Activated T-helper 17 cell treated with anti-CD3 and anti-CD28 coated beads, Interleukin-2, amount 50 U/mL, for 72 hours (primary cell): ENCODE data around the gene LETM1. TPM values are rescaled to one million over a fixed set of nuclear protein-coding genes. Genes with fewer than 3 reads are reported as not detected.

Experiments used
- ATAC-seq: fragments of 150-1000 bp; cut with Tn5 transposase; replicated peaks from 2 replicates; pipeline ENCODE4 v1.10.0; 2021; ENCODE audit warnings: mild to moderate bottlenecking, moderate library complexity
- H3K27ac Mint-ChIP-seq: one replicate; pipeline ENCODE4 v1.8.0; 2022; ENCODE audit warnings: mixed read lengths
- H3K27me3 Mint-ChIP-seq: one replicate; pipeline ENCODE4 v1.8.0; 2022; ENCODE audit warnings: mixed read lengths
- H3K36me3 Mint-ChIP-seq: one replicate; pipeline ENCODE4 v1.8.0; 2022; ENCODE audit warnings: low read depth, mild to moderate bottlenecking, mixed read lengths
- H3K4me1 Mint-ChIP-seq: one replicate; pipeline ENCODE4 v1.8.0; 2022; ENCODE audit warnings: mixed read lengths
- H3K4me3 Mint-ChIP-seq: one replicate; pipeline ENCODE4 v1.8.0; 2022; ENCODE audit warnings: mild to moderate bottlenecking, mixed read lengths
- H3K9me3 Mint-ChIP-seq: one replicate; pipeline ENCODE4 v1.8.0; 2022; ENCODE audit warnings: mixed read lengths
- total RNA-seq, 2 donors: library from RNA; stranded (reverse); gene quantifications; one replicate each; pipeline ENCODE4 v1.2.3, GENCODE V29; 2022

Gene LETM1
- total RNA-seq, 2 donors from 2014 or later, result 21.3 to 71.0 TPM

DNA sequence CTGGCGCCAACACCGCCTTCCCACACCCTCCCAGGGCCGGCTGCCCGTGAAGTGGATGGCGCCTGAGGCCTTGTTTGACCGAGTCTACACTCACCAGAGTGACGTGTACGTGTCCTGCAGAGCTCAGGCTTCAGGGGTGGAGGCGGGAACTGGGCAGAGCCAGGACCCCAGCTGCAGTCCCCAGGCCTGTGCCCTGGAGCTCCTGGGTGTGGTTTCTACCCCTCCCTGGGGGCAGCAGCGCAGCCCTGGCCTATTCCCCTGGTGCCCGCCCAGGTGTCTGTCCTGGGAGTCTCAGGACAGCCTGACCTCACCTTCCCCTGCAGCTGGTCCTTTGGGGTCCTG lies 49.8 kb downstream of the LETM1 start:
- no peak for ATAC-seq
- no peaks in the 10 kb centered on the region for H3K27me3 Mint-ChIP-seq
- no peaks in the 10 kb centered on the region for H3K4me1 Mint-ChIP-seq
- no peaks in the 10 kb centered on the region for H3K36me3 Mint-ChIP-seq
- no peak overlapping the region for H3K4me3 Mint-ChIP-seq
- no peak overlapping the region for H3K27ac Mint-ChIP-seq
- no peaks in the 10 kb centered on the region for H3K9me3 Mint-ChIP-seq

GRCh38 chr4:1805493-1806222 lies 50.3 kb downstream of the LETM1 start:
- H3K27me3 Mint-ChIP-seq, result no peaks in the 10 kb centered on the region
- no peak overlapping the region for H3K27ac Mint-ChIP-seq
- no peak for ATAC-seq
- H3K9me3 Mint-ChIP-seq, result no peaks in the 10 kb centered on the region
- H3K36me3 Mint-ChIP-seq, result no peaks in the 10 kb centered on the region
- no peaks in the 10 kb centered on the region for H3K4me1 Mint-ChIP-seq
- no peak overlapping the region for H3K4me3 Mint-ChIP-seq

GRCh38 chr4:1804638-1805492 lies 51.1 kb downstream of the LETM1 start:
- Mint-ChIP-seq H3K27ac (no peak overlapping the region), H3K4me1 (no peaks in the 10 kb centered on the region), H3K4me3 (no peak overlapping the region), H3K27me3 (no peaks in the 10 kb centered on the region), H3K9me3 (no peaks in the 10 kb centered on the region), H3K36me3 (no peaks in the 10 kb centered on the region)
- no peak for ATAC-seq

DNA sequence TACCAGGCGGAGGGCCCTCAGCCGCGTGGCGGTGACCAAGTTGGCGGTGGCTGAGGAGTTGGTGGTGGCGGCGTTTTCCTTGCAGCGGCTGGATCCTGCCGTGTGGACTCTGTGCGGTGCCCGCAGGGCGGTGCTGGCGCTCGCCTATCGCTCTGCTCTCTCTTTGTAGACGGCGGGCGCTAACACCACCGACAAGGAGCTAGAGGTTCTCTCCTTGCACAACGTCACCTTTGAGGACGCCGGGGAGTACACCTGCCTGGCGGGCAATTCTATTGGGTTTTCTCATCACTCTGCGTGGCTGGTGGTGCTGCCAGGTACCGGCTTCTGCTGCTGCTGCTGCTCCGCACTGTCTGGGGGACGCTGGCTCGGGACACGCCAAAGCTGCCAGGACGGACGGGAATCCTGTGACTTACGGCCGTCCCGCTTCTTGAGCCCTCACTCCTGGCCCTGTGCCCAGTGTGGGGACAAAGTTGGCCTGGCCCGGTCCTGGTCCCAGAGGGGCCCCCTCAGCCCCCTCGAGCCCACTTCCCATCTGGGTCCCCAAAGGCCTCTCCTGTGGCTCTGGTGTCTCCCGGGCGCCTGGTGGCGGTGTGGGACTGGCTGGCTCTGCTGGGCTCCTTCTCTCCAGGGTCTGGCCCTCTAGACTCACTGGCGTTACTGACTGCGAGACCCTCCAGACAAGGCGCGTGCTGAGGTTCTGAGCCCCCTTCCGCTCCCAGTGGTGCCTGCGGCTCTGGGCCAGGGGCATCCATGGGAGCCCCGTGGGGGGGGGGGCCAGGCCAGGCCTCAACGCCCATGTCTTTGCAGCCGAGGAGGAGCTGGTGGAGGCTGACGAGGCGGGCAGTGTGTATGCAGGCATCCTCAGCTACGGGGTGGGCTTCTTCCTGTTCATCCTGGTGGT lies 52.2 kb downstream of the LETM1 start:
- no peak for ATAC-seq
- no peak overlapping the region for H3K27ac Mint-ChIP-seq
- H3K4me3 Mint-ChIP-seq, result no peak overlapping the region
- H3K36me3 Mint-ChIP-seq, result no peaks in the 10 kb centered on the region
- H3K4me1 Mint-ChIP-seq, result no peaks in the 10 kb centered on the region
- no peaks in the 10 kb centered on the region for H3K9me3 Mint-ChIP-seq
- H3K27me3 Mint-ChIP-seq, result peaks cover 1% of the 10 kb centered on the region

DNA sequence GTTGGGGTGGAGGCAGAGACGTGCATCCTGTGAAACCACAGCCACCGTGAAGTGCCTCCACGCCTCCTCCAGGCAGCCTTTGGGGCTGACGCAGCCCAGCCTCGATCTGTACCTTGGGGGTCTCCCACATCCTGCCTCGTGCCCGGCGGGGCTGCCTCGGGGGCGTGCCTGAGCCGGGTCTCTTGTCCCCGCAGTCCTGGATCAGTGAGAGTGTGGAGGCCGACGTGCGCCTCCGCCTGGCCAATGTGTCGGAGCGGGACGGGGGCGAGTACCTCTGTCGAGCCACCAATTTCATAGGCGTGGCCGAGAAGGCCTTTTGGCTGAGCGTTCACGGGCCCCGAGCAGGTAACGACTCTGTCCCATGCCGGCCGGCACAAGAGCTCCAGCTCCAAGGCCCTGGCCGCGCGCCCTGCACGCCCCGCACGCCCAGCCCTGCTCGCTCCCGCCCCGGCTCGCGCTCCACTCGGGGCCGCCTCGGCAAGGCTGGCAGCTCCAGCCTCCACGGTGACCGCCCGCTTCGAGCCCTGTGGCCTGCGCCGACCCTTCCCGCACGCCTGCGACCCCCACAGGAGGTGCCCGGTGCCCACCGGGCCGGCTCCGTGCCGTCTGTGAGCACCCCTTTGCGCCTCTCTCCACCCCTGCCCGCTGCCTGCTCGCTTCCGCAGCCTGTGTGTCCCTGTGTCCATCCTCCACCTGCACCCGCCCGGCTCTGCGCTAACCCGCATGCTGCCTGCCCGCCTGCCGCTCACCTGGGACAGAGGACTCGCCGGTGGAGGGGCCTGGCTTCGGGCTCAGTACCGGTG lies 53.0 kb downstream of the LETM1 start:
- Mint-ChIP-seq H3K36me3 (no peaks in the 10 kb centered on the region), H3K27me3 (peaks cover 5% of the 10 kb centered on the region), H3K4me3 (no peak overlapping the region), H3K9me3 (no peaks in the 10 kb centered on the region), H3K27ac (no peak overlapping the region), H3K4me1 (no peaks in the 10 kb centered on the region)
- ATAC-seq, result no peak

DNA sequence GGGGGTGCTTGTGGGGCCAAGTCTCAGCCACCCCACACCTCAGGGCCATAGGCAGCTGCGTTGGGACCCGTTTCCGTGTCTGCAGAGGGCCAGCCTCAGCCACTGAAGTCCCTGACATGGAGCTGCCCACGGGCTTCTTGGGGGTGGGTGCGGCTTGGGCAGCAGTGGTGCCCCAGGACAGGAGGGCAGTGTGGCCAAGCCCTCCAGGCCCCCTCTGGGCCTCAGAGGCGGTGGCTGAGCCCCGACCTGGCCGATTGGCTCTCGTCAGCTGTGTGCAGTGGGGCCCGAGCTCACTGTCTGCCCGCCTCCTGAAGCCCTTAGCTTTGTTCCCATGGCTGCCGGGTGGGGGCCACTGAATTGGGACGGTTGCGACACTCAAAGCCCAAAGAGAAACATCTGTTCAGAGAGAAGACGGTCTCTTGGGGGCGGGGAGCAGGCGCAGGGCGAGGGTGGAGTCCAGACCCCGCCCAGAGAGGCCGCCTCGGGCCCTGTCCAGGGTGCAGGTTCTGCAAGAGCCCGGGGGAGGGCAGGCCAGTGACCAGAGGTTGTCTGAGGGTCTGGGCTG lies 53.7 kb downstream of the LETM1 start:
- no peak for ATAC-seq
- Mint-ChIP-seq H3K4me1 (no peaks in the 10 kb centered on the region), H3K36me3 (no peaks in the 10 kb centered on the region), H3K27ac (no peak overlapping the region), H3K4me3 (no peak overlapping the region), H3K9me3 (no peaks in the 10 kb centered on the region), H3K27me3 (peaks cover 5% of the 10 kb centered on the region)

- peaks cover 5% of the 10 kb centered on the region for H3K27me3 Mint-ChIP-seq
- ATAC-seq, result no peak
- no peaks in the 10 kb centered on the region for H3K9me3 Mint-ChIP-seq
- H3K4me3 Mint-ChIP-seq, result no peak overlapping the region
- no peaks in the 10 kb centered on the region for H3K36me3 Mint-ChIP-seq
- no peak overlapping the region for H3K27ac Mint-ChIP-seq
- H3K4me1 Mint-ChIP-seq, result no peaks in the 10 kb centered on the region
Measured at GRCh38 chr4:1801286-1801958, 54.5 kb downstream of the LETM1 start.

DNA sequence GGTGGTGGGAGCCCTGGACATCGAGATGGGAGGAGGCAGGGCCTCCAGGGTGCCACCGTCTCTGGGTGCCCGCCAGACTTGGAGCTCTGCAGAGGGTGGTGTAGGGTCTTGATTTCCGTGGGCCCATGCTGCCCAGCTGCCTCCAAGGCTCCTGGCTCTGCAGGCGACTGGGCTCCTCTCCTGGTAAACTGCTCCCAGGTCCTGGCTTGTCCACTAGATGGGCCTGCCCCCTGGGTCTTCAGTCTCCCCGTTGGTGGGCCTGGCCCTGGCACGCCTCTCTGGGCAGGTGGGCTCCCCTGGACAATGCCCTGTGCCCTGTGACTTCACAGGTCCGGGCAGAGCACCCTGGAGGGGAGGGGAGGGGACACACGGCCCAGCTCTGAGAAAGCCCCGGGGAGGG lies 55.2 kb downstream of the LETM1 start:
- Mint-ChIP-seq H3K4me3 (no peak overlapping the region), H3K9me3 (no peaks in the 10 kb centered on the region), H3K36me3 (no peaks in the 10 kb centered on the region), H3K27ac (no peak overlapping the region), H3K4me1 (no peaks in the 10 kb centered on the region), H3K27me3 (peaks cover 5% of the 10 kb centered on the region)
- no peak for ATAC-seq

DNA sequence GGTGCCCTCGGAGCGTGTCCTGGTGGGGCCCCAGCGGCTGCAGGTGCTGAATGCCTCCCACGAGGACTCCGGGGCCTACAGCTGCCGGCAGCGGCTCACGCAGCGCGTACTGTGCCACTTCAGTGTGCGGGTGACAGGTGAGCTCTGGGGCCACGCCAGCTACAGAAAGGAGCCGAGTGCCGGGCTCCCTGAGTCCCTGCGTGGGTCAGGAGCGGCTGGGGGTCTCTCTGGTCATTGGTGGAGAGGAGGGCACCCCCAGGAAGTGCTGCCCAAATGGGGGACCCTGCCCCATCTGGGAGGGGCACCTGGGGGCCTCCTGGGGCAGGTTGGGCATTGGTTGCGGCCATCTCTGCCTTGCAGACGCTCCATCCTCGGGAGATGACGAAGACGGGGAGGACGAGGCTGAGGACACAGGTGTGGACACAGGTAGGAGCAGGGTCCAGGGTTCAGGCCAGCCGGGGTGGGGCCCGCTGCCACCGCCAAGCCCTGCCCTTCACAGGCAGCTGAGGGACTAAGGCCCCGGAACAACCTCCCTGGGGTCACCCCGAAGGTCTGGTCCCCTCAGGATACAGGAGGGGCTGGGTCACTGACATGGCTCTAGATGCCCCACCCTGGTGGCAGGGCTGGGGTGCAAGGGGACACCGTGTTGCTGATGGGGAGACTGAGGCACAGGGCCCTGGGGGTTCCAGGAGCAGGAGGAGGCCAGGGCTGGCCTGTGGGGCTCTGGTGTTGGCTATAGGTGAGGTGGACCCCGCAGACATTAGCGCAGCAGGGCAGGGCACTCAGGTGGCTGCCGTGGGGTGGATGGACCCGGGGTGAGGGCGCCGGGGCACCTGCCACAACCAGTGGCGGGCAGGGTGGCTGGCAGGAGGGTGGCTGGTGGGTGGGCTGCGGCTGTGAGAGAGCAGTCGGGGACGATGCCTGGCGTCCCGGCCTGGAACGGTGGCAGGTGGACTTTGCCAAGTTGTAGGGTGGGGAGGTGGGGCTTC lies 56.3 kb downstream of the LETM1 start:
- ATAC-seq, result no peak
- Mint-ChIP-seq H3K27ac (no peak overlapping the region), H3K4me1 (no peaks in the 10 kb centered on the region), H3K27me3 (peaks cover 5% of the 10 kb centered on the region), H3K9me3 (no peaks in the 10 kb centered on the region), H3K4me3 (no peak overlapping the region), H3K36me3 (no peaks in the 10 kb centered on the region)

GRCh38 chr4:1798580-1799386 lies 57.2 kb downstream of the LETM1 start:
- no peaks in the 10 kb centered on the region for H3K9me3 Mint-ChIP-seq
- H3K27ac Mint-ChIP-seq, result no peak overlapping the region
- H3K27me3 Mint-ChIP-seq, result peaks cover 5% of the 10 kb centered on the region
- H3K36me3 Mint-ChIP-seq, result no peaks in the 10 kb centered on the region
- no peak overlapping the region for H3K4me3 Mint-ChIP-seq
- H3K4me1 Mint-ChIP-seq, result no peaks in the 10 kb centered on the region
- ATAC-seq, result no peak

DNA sequence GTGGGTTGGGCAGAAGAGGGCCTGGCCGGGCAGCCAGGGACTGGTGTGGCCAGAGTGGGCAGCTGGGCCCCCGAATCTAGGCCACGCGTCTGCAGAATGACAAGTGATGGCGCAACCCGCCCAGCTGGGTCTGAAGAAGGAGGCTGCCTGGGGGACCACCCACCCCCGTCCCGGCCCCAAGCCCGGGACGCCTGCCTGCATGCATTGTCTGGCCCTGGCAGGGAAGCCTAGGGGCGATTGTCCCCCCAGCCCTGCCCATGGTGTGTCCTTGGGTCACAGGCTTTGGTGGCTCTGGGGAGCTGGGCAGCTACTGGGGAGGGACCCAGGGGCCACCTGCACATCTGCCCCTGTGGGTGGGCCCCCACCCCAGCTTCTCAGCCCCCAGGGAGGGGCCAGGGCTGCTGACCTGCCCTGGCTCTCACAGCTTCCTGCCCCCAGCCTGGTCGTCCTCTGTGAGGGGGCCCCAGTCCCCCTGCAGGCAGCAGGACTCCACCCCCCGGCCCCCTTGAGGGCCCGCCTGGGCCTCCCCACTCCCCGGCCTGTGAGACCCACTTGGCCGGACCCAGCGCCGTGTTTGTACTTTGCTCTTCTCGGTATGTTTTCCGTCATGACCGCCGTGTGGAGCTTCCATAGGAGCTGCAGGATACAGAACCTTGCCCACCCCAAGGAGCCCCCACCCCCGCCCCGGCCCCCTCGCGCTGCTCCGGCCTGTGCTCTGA lies 57.9 kb downstream of the LETM1 start:
- Mint-ChIP-seq H3K4me3 (no peak overlapping the region), H3K4me1 (no peaks in the 10 kb centered on the region), H3K36me3 (no peaks in the 10 kb centered on the region), H3K27ac (no peak overlapping the region), H3K27me3 (peaks cover 5% of the 10 kb centered on the region), H3K9me3 (no peaks in the 10 kb centered on the region)
- no peak for ATAC-seq
